ENCODE data around the gene TEC. TPM values are rescaled to one million over a fixed set of nuclear protein-coding genes. Genes with fewer than 3 reads are reported as not detected.

The TEC gene
- total and polyA plus RNA-seq, 8 donors, result 0.81 to 7.0 (median 2.0) TPM

DNA sequence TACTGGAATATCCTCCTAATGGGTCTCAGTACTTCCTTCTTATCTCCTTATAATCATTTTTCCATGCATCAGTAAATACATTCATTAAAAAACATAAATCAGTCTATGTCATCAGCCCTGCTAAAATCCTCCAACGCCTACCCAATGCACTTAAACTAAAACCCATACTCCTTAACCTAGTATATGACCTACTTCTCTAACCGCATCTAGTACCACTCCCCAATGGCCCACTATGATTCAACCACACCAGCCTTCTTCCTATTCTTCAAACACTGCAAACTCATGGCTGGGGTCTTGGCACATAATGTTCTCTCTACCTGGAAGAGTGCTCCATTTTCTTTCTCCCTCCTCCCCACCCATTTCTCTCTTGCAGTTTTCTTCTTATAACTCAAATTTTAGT lies 18.7 kb downstream of the TEC start:
- no peaks in the 10 kb centered on the region for H3K36me3 ChIP-seq
- intact Hi-C loops (cut with DNase I; ENCODE audit: low total_unique reads), result no loop called here
- H3K4me1 ChIP-seq, result peaks cover 0 to 13% (median 10%) of the 10 kb centered on the region in 4 donors
- no peaks in the 10 kb centered on the region for H3K9me3 ChIP-seq
- DNase-seq, result no peak
- H3K4me3 ChIP-seq, result no peak overlapping the region
- no peak for TF ChIP-seq POLR2AphosphoS5 (IDR thresholded peaks at IDR 0.05)
- TF ChIP-seq, protein P1, sequence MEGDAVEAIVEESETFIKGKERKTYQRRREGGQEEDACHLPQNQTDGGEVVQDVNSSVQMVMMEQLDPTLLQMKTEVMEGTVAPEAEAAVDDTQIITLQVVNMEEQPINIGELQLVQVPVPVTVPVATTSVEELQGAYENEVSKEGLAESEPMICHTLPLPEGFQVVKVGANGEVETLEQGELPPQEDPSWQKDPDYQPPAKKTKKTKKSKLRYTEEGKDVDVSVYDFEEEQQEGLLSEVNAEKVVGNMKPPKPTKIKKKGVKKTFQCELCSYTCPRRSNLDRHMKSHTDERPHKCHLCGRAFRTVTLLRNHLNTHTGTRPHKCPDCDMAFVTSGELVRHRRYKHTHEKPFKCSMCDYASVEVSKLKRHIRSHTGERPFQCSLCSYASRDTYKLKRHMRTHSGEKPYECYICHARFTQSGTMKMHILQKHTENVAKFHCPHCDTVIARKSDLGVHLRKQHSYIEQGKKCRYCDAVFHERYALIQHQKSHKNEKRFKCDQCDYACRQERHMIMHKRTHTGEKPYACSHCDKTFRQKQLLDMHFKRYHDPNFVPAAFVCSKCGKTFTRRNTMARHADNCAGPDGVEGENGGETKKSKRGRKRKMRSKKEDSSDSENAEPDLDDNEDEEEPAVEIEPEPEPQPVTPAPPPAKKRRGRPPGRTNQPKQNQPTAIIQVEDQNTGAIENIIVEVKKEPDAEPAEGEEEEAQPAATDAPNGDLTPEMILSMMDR (IDR thresholded peaks at IDR 0.05), result no peak
- no peak for TF ChIP-seq EP300 (IDR thresholded peaks at IDR 0.05)
- TF ChIP-seq POLR2A (IDR thresholded peaks at IDR 0.05), result no peak
- no peak overlapping the region for H3K27ac ChIP-seq
- 90 to 97% (median 95%) methylated on average over 2 of the region's 2 CpGs for WGBS, 5 donors
- no peaks in the 10 kb centered on the region for H3K27me3 ChIP-seq

DNA sequence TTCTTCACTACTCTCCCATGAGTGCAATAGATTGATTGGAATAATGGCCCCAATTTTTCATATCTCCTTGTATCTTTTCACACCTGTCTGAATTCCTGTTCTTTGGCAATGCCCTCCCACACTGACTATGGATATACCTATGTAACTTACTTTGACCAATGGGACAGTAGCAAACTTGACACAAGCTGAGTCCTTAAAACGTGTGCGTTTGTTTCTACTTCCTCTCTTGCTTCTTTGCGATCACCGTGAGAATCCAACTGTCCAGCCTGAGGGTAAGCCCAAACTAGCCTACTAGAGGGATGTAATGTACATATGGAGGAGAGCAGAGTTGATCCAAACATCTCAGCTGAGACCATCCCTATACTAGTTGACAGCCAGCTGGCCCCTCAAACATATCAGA lies 19.3 kb downstream of the TEC start:
- no peak for DNase-seq
- H3K4me1 ChIP-seq, result peaks cover 0 to 13% (median 10%) of the 10 kb centered on the region in 4 donors
- no peak overlapping the region for H3K4me3 ChIP-seq
- H3K27ac ChIP-seq, result no peak overlapping the region
- H3K36me3 ChIP-seq, result no peaks in the 10 kb centered on the region
- TF ChIP-seq POLR2AphosphoS5 (IDR thresholded peaks at IDR 0.05), result no peak
- no peak for TF ChIP-seq POLR2A (IDR thresholded peaks at IDR 0.05)
- TF ChIP-seq, protein P1 (IDR thresholded peaks at IDR 0.05), result no peak
- TF ChIP-seq EP300 (IDR thresholded peaks at IDR 0.05), result no peak
- intact Hi-C loops (cut with DNase I; ENCODE audit: low total_unique reads), result no loop called here
- no peaks in the 10 kb centered on the region for H3K27me3 ChIP-seq
- WGBS, 5 donors, result 78 to 97% (median 94%) methylated on average over 4 of the region's 4 CpGs
- no peaks in the 10 kb centered on the region for H3K9me3 ChIP-seq

DNA sequence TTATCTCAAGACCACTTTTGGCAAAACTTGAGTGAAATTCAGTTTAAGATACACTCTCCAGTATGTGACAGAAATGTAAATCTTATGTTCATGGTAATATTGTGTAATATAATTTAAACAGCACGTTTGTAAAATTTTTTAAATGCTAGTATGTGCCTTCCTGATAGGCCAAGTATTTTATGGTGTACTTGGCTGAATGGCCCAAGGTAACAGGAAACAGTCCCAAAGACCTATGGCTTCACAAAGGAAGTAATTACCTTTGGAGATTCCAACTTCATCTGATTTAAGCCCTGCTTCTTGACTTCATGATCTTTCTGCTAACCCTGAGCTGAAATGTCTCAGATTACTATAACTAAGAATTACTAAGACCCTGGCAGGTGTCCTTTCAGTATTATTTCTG lies 20.3 kb downstream of the TEC start:
- intact Hi-C loops (cut with DNase I; ENCODE audit: low total_unique reads), result no loop called here
- H3K27ac ChIP-seq, result no peak overlapping the region
- DNase-seq, result no peak
- H3K4me1 ChIP-seq, result peaks cover 0 to 5% (median 4%) of the 10 kb centered on the region in 4 donors
- no peaks in the 10 kb centered on the region for H3K36me3 ChIP-seq
- WGBS, 5 donors, result 42 to 66% (median 60%) methylated on average over 1 of the region's 1 CpG
- no peaks in the 10 kb centered on the region for H3K9me3 ChIP-seq
- H3K4me3 ChIP-seq, result no peak overlapping the region
- no peaks in the 10 kb centered on the region for H3K27me3 ChIP-seq
- TF ChIP-seq POLR2A (IDR thresholded peaks at IDR 0.05), result no peak
- no peak for TF ChIP-seq POLR2AphosphoS5 (IDR thresholded peaks at IDR 0.05)

DNA sequence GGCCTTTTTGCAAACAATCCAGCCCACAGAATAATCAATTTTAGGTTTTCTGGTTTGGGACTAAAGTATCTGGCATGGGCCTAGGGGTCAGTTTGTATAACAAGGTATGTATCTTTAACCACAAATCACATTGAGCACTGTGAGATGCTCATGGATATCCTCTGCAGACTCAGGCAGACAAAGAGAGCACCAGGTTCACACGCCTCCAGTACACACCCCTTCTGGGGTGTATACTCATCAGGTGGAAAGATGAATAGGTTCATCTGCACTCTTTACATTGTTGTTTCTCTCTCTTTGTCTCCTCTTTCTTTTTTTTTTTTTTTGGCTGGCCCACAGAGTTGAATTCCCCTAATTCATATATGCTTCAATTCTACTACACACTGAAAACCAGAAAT lies 21.1 kb downstream of the TEC start:
- Histone ChIP-seq H3K27me3 (no peaks in the 10 kb centered on the region), H3K4me3 (no peak overlapping the region), H3K9me3 (no peaks in the 10 kb centered on the region), H3K36me3 (no peaks in the 10 kb centered on the region), H3K27ac (no peak overlapping the region), H3K4me1 (no peaks in the 10 kb centered on the region)
- no peak for DNase-seq
- intact Hi-C loops (cut with DNase I; ENCODE audit: low total_unique reads), result no loop called here
- WGBS, 5 donors, result 60 to 85% (median 81%) methylated on average over 1 of the region's 1 CpG
- TF ChIP-seq, protein P1 (IDR thresholded peaks at IDR 0.05), result no peak
- TF ChIP-seq EP300 (IDR thresholded peaks at IDR 0.05) (no peak), POLR2AphosphoS5 (IDR thresholded peaks at IDR 0.05) (no peak), POLR2A (IDR thresholded peaks at IDR 0.05) (no peak)

DNA sequence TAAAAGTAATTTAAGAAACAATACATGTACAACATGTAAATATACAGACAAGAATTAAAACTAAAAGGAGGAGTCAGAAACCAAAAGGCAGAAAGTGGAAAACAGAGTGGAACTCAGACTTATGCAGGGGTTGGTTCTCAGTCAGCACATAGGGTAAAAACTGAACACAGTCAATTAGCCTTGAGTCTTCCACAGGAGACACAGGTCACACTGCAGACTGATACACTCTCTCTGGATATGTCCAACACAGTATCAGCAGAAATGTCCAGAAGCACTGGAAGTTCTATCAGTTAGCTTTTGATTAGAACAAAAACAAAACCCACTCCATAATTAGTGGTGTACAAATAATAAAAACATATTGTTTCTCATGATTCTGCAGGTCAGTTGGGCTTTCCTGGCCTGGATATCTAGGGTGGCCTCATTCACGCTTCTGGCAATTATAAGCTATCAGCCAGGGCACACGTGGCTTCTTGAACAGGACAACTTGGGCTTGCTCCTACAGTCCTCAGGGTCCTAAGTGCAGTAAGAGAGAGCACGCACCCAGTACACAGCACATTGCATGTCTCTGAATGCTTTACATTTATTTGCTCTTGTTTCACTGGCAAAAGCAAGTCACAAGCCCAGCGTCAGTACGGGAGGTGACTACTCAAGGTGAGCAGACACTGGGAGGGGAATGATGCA lies 21.6 kb downstream of the TEC start:
- intact Hi-C loops (cut with DNase I; ENCODE audit: low total_unique reads), result no loop called here
- Histone ChIP-seq H3K9me3 (no peaks in the 10 kb centered on the region), H3K4me3 (no peak overlapping the region), H3K4me1 (no peaks in the 10 kb centered on the region), H3K36me3 (no peaks in the 10 kb centered on the region), H3K27ac (no peak overlapping the region), H3K27me3 (no peaks in the 10 kb centered on the region)
- DNase-seq, result no peak
- WGBS, 5 donors, result 78 to 86% (median 81%) methylated on average over 5 of the region's 5 CpGs
- TF ChIP-seq, protein P1 (IDR thresholded peaks at IDR 0.05), result no peak
- TF ChIP-seq POLR2A (IDR thresholded peaks at IDR 0.05) (no peak), POLR2AphosphoS5 (IDR thresholded peaks at IDR 0.05) (no peak), EP300 (IDR thresholded peaks at IDR 0.05) (no peak)
